ENCODE data around the gene AKR1E2. TPM values are rescaled to one million over a fixed set of nuclear protein-coding genes. Genes with fewer than 3 reads are reported as not detected.

Gene AKR1E2
- total RNA-seq, 2 experiments from 2014 or later, result 4.5 to 6.5 TPM

- no peak for DNase-seq
- H3K27me3 Mint-ChIP-seq, result peaks cover 43% of the 10 kb centered on the region
- H3K9me3 Mint-ChIP-seq, result no peaks in the 10 kb centered on the region
- no peaks in the 10 kb centered on the region for H3K36me3 Mint-ChIP-seq
- H3K27ac Mint-ChIP-seq, result no peak overlapping the region
- H3K4me1 Mint-ChIP-seq, result peaks cover 7% of the 10 kb centered on the region
- H3K4me3 Mint-ChIP-seq, result no peak overlapping the region
- POLR2A ChIA-PET, result interaction anchor here (0.7 kb wide), 1 partner anchor 419 kb away, joined by 4 read pairs; no protein-coding TSS in a partner anchor
- ATAC-seq (ENCODE audit: low read depth), result no peak
Observed at GRCh38 chr10:4822208-4822607, 3.8 kb upstream of the AKR1E2 start.

- no peaks in the 10 kb centered on the region for H3K9me3 Mint-ChIP-seq
- ATAC-seq (ENCODE audit: low read depth) (no peak), DNase-seq (no peak)
- H3K4me1 Mint-ChIP-seq, result peaks cover 9% of the 10 kb centered on the region
- H3K27ac Mint-ChIP-seq, result no peak overlapping the region
- POLR2A ChIA-PET, result no interaction called here
- H3K4me3 Mint-ChIP-seq, result no peak overlapping the region
- H3K36me3 Mint-ChIP-seq, result no peaks in the 10 kb centered on the region
- H3K27me3 Mint-ChIP-seq, result peaks cover 47% of the 10 kb centered on the region
Observed at GRCh38 chr10:4824791-4825310, 1.2 kb upstream of the AKR1E2 start.

- Mint-ChIP-seq H3K4me3 (peak overlapping the region; percentile 83), H3K36me3 (no peaks in the 10 kb centered on the region), H3K27me3 (peaks cover 44% of the 10 kb centered on the region), H3K4me1 (peaks cover 9% of the 10 kb centered on the region), H3K9me3 (no peaks in the 10 kb centered on the region), H3K27ac (no peak overlapping the region)
- POLR2A ChIA-PET, result interaction anchor here (0.8 to 1.5 kb wide), 2 partner anchors 11 to 13 kb away, joined by 3 to 7 read pairs; no protein-coding TSS in a partner anchor
- ATAC-seq (ENCODE audit: low read depth), result no peak
- DNase-seq, result no peak
Observed at GRCh38 chr10:4825456-4825867, 545 bp upstream of the AKR1E2 start.

GRCh38 chr10:4826792-4827324 lies 851 bp downstream of the AKR1E2 start:
- ATAC-seq (ENCODE audit: low read depth) (no peak), DNase-seq (no peak)
- H3K27me3 Mint-ChIP-seq, result peaks cover 39% of the 10 kb centered on the region
- H3K36me3 Mint-ChIP-seq, result peaks cover 6% of the 10 kb centered on the region
- H3K4me3 Mint-ChIP-seq, result peak overlapping the region; percentile 83
- POLR2A ChIA-PET, result interaction anchor here (0.7 to 1.5 kb wide), 3 partner anchors 9 to 913 kb away, joined by 3 to 7 read pairs (median 6); no protein-coding TSS in a partner anchor
- peaks cover 14% of the 10 kb centered on the region for H3K4me1 Mint-ChIP-seq
- no peaks in the 10 kb centered on the region for H3K9me3 Mint-ChIP-seq
- peak overlapping the region; percentile 71 for H3K27ac Mint-ChIP-seq

GRCh38 chr10:4828005-4828404 lies 2.0 kb downstream of the AKR1E2 start:
- no peak for DNase-seq
- H3K9me3 Mint-ChIP-seq, result no peaks in the 10 kb centered on the region
- H3K27ac Mint-ChIP-seq, result no peak overlapping the region
- peaks cover 35% of the 10 kb centered on the region for H3K27me3 Mint-ChIP-seq
- peaks cover 14% of the 10 kb centered on the region for H3K4me1 Mint-ChIP-seq
- no peak overlapping the region for H3K4me3 Mint-ChIP-seq
- no peak for ATAC-seq (ENCODE audit: low read depth)
- peaks cover 6% of the 10 kb centered on the region for H3K36me3 Mint-ChIP-seq
- POLR2A ChIA-PET, result no interaction called here

- no peaks in the 10 kb centered on the region for H3K9me3 Mint-ChIP-seq
- peaks cover 19% of the 10 kb centered on the region for H3K4me1 Mint-ChIP-seq
- POLR2A ChIA-PET, result no interaction called here
- no peak overlapping the region for H3K27ac Mint-ChIP-seq
- H3K4me3 Mint-ChIP-seq, result no peak overlapping the region
- peaks cover 7% of the 10 kb centered on the region for H3K36me3 Mint-ChIP-seq
- no peak for ATAC-seq (ENCODE audit: low read depth)
- no peak for DNase-seq
- H3K27me3 Mint-ChIP-seq, result peaks cover 25% of the 10 kb centered on the region
Observed at GRCh38 chr10:4830551-4830950, 4.5 kb downstream of the AKR1E2 start.

GRCh38 chr10:4831091-4831490 lies 5.1 kb downstream of the AKR1E2 start:
- Mint-ChIP-seq H3K36me3 (peaks cover 8% of the 10 kb centered on the region), H3K9me3 (no peaks in the 10 kb centered on the region), H3K4me3 (no peak overlapping the region), H3K4me1 (peaks cover 22% of the 10 kb centered on the region), H3K27me3 (peaks cover 22% of the 10 kb centered on the region), H3K27ac (no peak overlapping the region)
- DNase-seq (no peak), ATAC-seq (ENCODE audit: low read depth) (no peak)
- POLR2A ChIA-PET, result no interaction called here

GRCh38 chr10:4833286-4833685 lies 7.3 kb downstream of the AKR1E2 start:
- DNase-seq (no peak), ATAC-seq (ENCODE audit: low read depth) (no peak)
- H3K4me1 Mint-ChIP-seq, result peaks cover 21% of the 10 kb centered on the region
- no peak overlapping the region for H3K4me3 Mint-ChIP-seq
- peaks cover 11% of the 10 kb centered on the region for H3K36me3 Mint-ChIP-seq
- H3K27ac Mint-ChIP-seq, result peak overlapping the region; percentile 50
- POLR2A ChIA-PET, result no interaction called here
- no peaks in the 10 kb centered on the region for H3K9me3 Mint-ChIP-seq
- peaks cover 12% of the 10 kb centered on the region for H3K27me3 Mint-ChIP-seq

GRCh38 chr10:4834898-4835405 lies 8.9 kb downstream of the AKR1E2 start:
- POLR2A ChIA-PET, result no interaction called here
- DNase-seq, result no peak
- Mint-ChIP-seq H3K36me3 (peaks cover 11% of the 10 kb centered on the region), H3K4me1 (peaks cover 21% of the 10 kb centered on the region), H3K9me3 (no peaks in the 10 kb centered on the region), H3K4me3 (no peak overlapping the region), H3K27ac (peak overlapping the region; percentile 16), H3K27me3 (peaks cover 2% of the 10 kb centered on the region)
- ATAC-seq (ENCODE audit: low read depth), result no peak

GRCh38 chr10:4835494-4835918 lies 9.5 kb downstream of the AKR1E2 start:
- DNase-seq (peak; percentile 43), ATAC-seq (ENCODE audit: low read depth) (peak; percentile 75)
- POLR2A ChIA-PET, result interaction anchor here (0.6 to 2.0 kb wide), 3 partner anchors 9 to 50 kb away, joined by 3 to 7 read pairs (median 6); partner anchors contain the start of gene AKR1E2
- Mint-ChIP-seq H3K36me3 (peaks cover 11% of the 10 kb centered on the region), H3K4me1 (peaks cover 21% of the 10 kb centered on the region), H3K27me3 (peaks cover 2% of the 10 kb centered on the region), H3K4me3 (peak overlapping the region; percentile 38), H3K9me3 (no peaks in the 10 kb centered on the region), H3K27ac (peak overlapping the region; percentile 79)

- Mint-ChIP-seq H3K9me3 (no peaks in the 10 kb centered on the region), H3K4me3 (no peak overlapping the region)
Observed at GRCh38 chr10:4836416-4836969, 10.5 kb downstream of the AKR1E2 start.

GRCh38 chr10:4837551-4837950 lies 11.5 kb downstream of the AKR1E2 start:
- no peak overlapping the region for H3K27ac Mint-ChIP-seq
- H3K36me3 Mint-ChIP-seq, result peaks cover 5% of the 10 kb centered on the region
- H3K4me3 Mint-ChIP-seq, result no peak overlapping the region
- DNase-seq (no peak), ATAC-seq (ENCODE audit: low read depth) (no peak)
- peaks cover 16% of the 10 kb centered on the region for H3K4me1 Mint-ChIP-seq
- H3K9me3 Mint-ChIP-seq, result no peaks in the 10 kb centered on the region
- POLR2A ChIA-PET, result interaction anchor here (0.5 kb wide), 1 partner anchor 11 kb away, joined by 3 read pairs; no protein-coding TSS in a partner anchor
- H3K27me3 Mint-ChIP-seq, result no peaks in the 10 kb centered on the region

More at GRCh38 chr10:4836416-4836969, 10.5 kb downstream of the AKR1E2 start:
- no peak for DNase-seq
- POLR2A ChIA-PET, result interaction anchor here (0.6 to 2.0 kb wide), 3 partner anchors 10 to 1162 kb away, joined by 3 to 7 read pairs (median 4); partner anchors contain the start of gene AKR1E2
- ATAC-seq (ENCODE audit: low read depth), result no peak
- peak overlapping the region; percentile 53 for H3K27ac Mint-ChIP-seq
- H3K36me3 Mint-ChIP-seq, result peaks cover 7% of the 10 kb centered on the region
- H3K4me1 Mint-ChIP-seq, result peaks cover 17% of the 10 kb centered on the region
- H3K27me3 Mint-ChIP-seq, result no peaks in the 10 kb centered on the region

GRCh38 chr10:4838743-4839142 lies 12.7 kb downstream of the AKR1E2 start:
- Mint-ChIP-seq H3K4me1 (peaks cover 16% of the 10 kb centered on the region), H3K27ac (no peak overlapping the region), H3K9me3 (no peaks in the 10 kb centered on the region), H3K36me3 (peaks cover 5% of the 10 kb centered on the region), H3K4me3 (no peak overlapping the region), H3K27me3 (no peaks in the 10 kb centered on the region)
- no peak for DNase-seq
- POLR2A ChIA-PET, result interaction anchor here (0.7 kb wide), 1 partner anchor 13 kb away, joined by 3 read pairs; the partner anchor contains the start of gene AKR1E2
- no peak for ATAC-seq (ENCODE audit: low read depth)

All from activated naive CD8-positive, alpha-beta T cell treated with anti-CD3 and anti-CD28 coated beads, Interleukin-2, amount 10 ng/mL, durations not matched to agents 7 days and 5 days (primary cell).